AG10803 (cell line): ENCODE measurements around the gene GINS1.

Experiments used
- DNase-seq: peaks from one replicate; pipeline ENCODE4 v3.0.0; 2010; ENCODE audit warnings: low read depth
- H3K4me3 ChIP-seq: 2 replicates; pipeline ENCODE4 v1.5.1; 2011; ENCODE audit warnings: mild to moderate bottlenecking, low read length, control low read depth
- TF ChIP-seq, protein P1 (sequence below): conservative IDR thresholded peaks from 2 replicates; pipeline ENCODE4 v1.5.1; 2011; ENCODE audit warnings: mild to moderate bottlenecking, low read length, control low read depth, inconsistent platforms

The GINS1 gene

GRCh38 chr20:25490656-25491445, 83.4 kb downstream of the GINS1 start:
- no peak for DNase-seq
- no peak overlapping the region for H3K4me3 ChIP-seq
- TF ChIP-seq, protein P1, sequence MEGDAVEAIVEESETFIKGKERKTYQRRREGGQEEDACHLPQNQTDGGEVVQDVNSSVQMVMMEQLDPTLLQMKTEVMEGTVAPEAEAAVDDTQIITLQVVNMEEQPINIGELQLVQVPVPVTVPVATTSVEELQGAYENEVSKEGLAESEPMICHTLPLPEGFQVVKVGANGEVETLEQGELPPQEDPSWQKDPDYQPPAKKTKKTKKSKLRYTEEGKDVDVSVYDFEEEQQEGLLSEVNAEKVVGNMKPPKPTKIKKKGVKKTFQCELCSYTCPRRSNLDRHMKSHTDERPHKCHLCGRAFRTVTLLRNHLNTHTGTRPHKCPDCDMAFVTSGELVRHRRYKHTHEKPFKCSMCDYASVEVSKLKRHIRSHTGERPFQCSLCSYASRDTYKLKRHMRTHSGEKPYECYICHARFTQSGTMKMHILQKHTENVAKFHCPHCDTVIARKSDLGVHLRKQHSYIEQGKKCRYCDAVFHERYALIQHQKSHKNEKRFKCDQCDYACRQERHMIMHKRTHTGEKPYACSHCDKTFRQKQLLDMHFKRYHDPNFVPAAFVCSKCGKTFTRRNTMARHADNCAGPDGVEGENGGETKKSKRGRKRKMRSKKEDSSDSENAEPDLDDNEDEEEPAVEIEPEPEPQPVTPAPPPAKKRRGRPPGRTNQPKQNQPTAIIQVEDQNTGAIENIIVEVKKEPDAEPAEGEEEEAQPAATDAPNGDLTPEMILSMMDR = no peak

- no peak for DNase-seq
Observed at GRCh38 chr20:25491446-25492038, 84.1 kb downstream of the GINS1 start.

DNA sequence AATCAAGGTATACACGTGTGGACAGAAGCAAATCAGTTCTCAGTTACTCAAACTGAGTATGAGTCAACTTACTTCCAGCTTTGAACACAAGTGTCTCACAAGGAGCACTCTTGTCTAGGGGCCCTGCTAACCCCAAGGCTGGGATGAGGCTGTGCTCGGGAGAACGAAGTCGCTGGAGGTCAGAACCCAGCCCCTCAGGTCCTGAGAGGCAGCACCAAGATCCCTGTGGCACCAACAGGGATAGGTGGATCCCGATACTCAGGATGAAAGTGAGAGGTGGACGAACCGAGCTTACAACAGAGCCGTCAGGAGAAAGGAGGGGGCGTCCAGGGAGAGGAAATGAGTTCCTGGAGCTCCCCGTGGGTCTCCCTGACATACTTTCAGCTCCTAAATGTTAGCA, 85.7 kb downstream of the GINS1 start:
- TF ChIP-seq, protein P1 = no peak
- no peak for DNase-seq
- no peak overlapping the region for H3K4me3 ChIP-seq

More at GRCh38 chr20:25491446-25492038, 84.1 kb downstream of the GINS1 start:
- TF ChIP-seq, protein P1 = no peak
- H3K4me3 ChIP-seq = no peak overlapping the region

DNA sequence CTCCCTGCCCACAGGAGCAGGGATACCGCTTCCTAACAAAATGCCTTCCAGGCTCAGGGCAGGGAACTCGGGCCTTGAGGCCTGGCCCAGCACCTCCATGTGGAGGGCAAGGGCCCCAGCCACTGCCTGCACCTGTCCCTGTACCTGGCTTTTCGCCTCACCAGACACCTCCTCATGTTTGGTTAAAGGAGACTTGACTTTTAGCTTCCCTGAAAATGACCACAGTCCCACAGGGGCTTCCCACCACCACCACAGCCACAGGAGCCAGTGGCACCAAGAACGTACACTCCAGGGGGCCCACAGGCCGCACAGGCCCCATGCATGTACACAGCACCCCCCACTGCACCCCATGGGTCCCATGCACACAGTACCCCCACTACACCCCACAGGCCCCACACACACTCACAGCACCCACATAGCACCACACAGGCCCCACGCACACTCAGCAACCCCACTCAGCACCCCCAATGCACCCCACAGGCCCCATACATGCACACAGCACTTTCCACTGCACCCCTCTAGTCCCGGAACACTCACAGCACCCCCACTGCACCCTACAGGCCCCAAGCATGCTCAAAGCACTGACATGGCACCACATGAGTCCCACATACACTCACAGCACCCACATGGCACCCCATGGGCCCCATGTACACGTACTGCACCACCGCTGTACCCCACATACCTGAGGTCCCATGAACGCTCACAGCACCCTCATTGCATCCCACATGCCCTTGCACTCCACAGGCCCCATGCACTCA, 86.5 kb downstream of the GINS1 start:
- H3K4me3 ChIP-seq = no peak overlapping the region
- DNase-seq = no peak
- TF ChIP-seq, protein P1 = no peak

- DNase-seq = no peak
- no peak overlapping the region for H3K4me3 ChIP-seq
- TF ChIP-seq, protein P1 = no peak
Observed at GRCh38 chr20:25494506-25495188, 87.2 kb downstream of the GINS1 start.

- no peak overlapping the region for H3K4me3 ChIP-seq
- no peak for DNase-seq
- TF ChIP-seq, protein P1 = no peak
Observed at GRCh38 chr20:25495189-25495824, 87.8 kb downstream of the GINS1 start.
